GM12878 (cell line): Measurements from ENCODE around the gene KITLG. TPM values are rescaled to one million over a fixed set of nuclear protein-coding genes. Genes with fewer than 3 reads are reported as not detected.

Source experiments
- ATAC-seq: fragments of 200-7000 bp; cut with Tn5 transposase; 3 replicates; pipeline ENCODE4 v1.9.1; 2020; ENCODE audit warnings: mild to moderate bottlenecking, moderate library complexity
- BruUV-seq: library from RNA; stranded (reverse); fragments of 400-500 nt; replicated peaks from 2 replicates; lab custom pipeline; 2021; lab: Mats Ljungman, UMichigan
- CTCF ChIA-PET: fragments of 300-600 bp; sonication (Branson Sonifier 250); formaldehyde crosslinking; extraction: SDS; loops from one replicate; lab custom pipeline; 2021; ENCODE audit warnings: inconsistent platforms; lab: Yijun Ruan, JAX
- POLR2A ChIA-PET: fragments of 350-600 bp; formaldehyde crosslinking; extraction: SDS; loops from one replicate; lab custom pipeline; 2021; ENCODE audit warnings: inconsistent platforms; lab: Charles Lee
- RAD21 ChIA-PET: fragments of 300-600 bp; sonication (Branson Sonifier 250); formaldehyde crosslinking; loops from one replicate; lab custom pipeline; 2023; ENCODE audit warnings: antibody characterized with exemption; ENCODE audit not compliant: unreplicated experiment; lab: Charles Lee
- SMC1A ChIA-PET: fragments of 300-600 bp; sonication (Branson Sonifier 250); formaldehyde crosslinking; loops from one replicate; lab custom pipeline; 2023; ENCODE audit not compliant: unreplicated experiment, uncharacterized antibody; lab: Charles Lee
- DNase-seq: peaks from one replicate; pipeline ENCODE4 v3.0.0-alpha.2; 2011; ENCODE audit warnings: low read depth, low spot score
- FAIRE-seq: peaks from 3 replicates; lab custom pipeline; 2011; peaks lifted over from hg19 to GRCh38; lab: Jason Lieb, UNC
- H2AFZ ChIP-seq: 2 replicates; pipeline ENCODE4 v1.6.0; 2011; ENCODE audit warnings: low read depth, low read length, control low read depth; ENCODE audit not compliant: control insufficient read depth
- H3K27ac ChIP-seq: 2 replicates; pipeline ENCODE4 v1.5.1; 2011; ENCODE audit warnings: control low read depth; ENCODE audit not compliant: control insufficient read depth, insufficient read depth
- H3K27me3 ChIP-seq, 2 experiments: replicated peaks in 1 of 2; 2 replicates each; pipeline versions ENCODE4 v1.6.0 to v1.6.1; 2011; ENCODE audit warnings: low read length in 1 of 2; ENCODE audit not compliant: control insufficient read depth in 2 of 2, insufficient read depth in 2 of 2
- H3K36me3 ChIP-seq, 2 experiments: 2 replicates each; pipeline ENCODE4 v1.5.1; 2011; ENCODE audit warnings: low read length in 1 of 2; ENCODE audit not compliant: control insufficient read depth in 2 of 2, insufficient read depth in 2 of 2
- H3K4me1 ChIP-seq: 2 replicates; pipeline ENCODE4 v1.6.1; 2011; ENCODE audit warnings: mild to moderate bottlenecking, low read length, moderate library complexity, mixed read lengths; ENCODE audit not compliant: control insufficient read depth, insufficient read depth
- H3K4me2 ChIP-seq: 2 replicates; pipeline ENCODE4 v1.6.0; 2011; ENCODE audit warnings: control low read depth; ENCODE audit not compliant: control insufficient read depth, insufficient read depth
- H3K4me3 ChIP-seq: fragments of 200-600 bp; sonication (generic); 2 replicates; pipeline ENCODE4 v1.5.1; 2016
- H3K79me2 ChIP-seq: 2 replicates; pipeline ENCODE4 v1.6.0; 2011; ENCODE audit warnings: low read length; ENCODE audit not compliant: control insufficient read depth, insufficient read depth
- H3K9ac ChIP-seq: 2 replicates; pipeline ENCODE4 v1.8.0; 2011; ENCODE audit warnings: low read length, control low read depth, mixed read lengths; ENCODE audit not compliant: control insufficient read depth, insufficient read depth
- H3K9me3 ChIP-seq: replicated peaks from 3 replicates; pipeline ENCODE4 v1.5.1; 2011; ENCODE audit warnings: mild to moderate bottlenecking, low read length; ENCODE audit not compliant: control insufficient read depth, insufficient read depth
- H4K20me1 ChIP-seq: 2 replicates; pipeline ENCODE4 v1.6.0; 2011; ENCODE audit not compliant: control insufficient read depth, insufficient read depth
- CEBPB ChIP-seq, 2 experiments: fragments of 150-350 bp in 1 of 2; IDR thresholded peaks; 2 replicates each; pipeline ENCODE4 v1.6.1; 2012 to 2014; ENCODE audit warnings: low read depth in 2 of 2, low read length in 2 of 2, borderline replicate concordance in 1 of 2, inconsistent platforms in 1 of 2
- EED ChIP-seq: sonication (generic); IDR thresholded peaks from 2 replicates; pipeline ENCODE4 v1.6.1; 2016; ENCODE audit warnings: antibody characterized with exemption, low read depth
- FOS ChIP-seq: IDR thresholded peaks from 3 replicates; pipeline ENCODE4 v1.6.1; 2011; ENCODE audit warnings: borderline replicate concordance; ENCODE audit not compliant: insufficient read length; ENCODE audit errors: extremely low read depth
- KDM1A ChIP-seq: fragments of 200-600 bp; sonication (generic); IDR thresholded peaks from 2 replicates; pipeline ENCODE4 v1.6.1; 2016; ENCODE audit warnings: borderline replicate concordance
- MTA2 ChIP-seq: fragments of 450-650 bp; IDR thresholded peaks from 2 replicates; pipeline ENCODE4 v1.6.1; 2016; ENCODE audit warnings: low read depth, mild to moderate bottlenecking, moderate library complexity
- NKRF ChIP-seq: fragments of 450-650 bp; conservative IDR thresholded peaks from 2 replicates; pipeline ENCODE4 v1.6.1; 2017; ENCODE audit warnings: mild to moderate bottlenecking, moderate library complexity
- NR2C1 ChIP-seq: fragments of 450-650 bp; IDR thresholded peaks from 2 replicates; pipeline ENCODE4 v1.6.1; 2017; ENCODE audit warnings: antibody characterized with exemption, mild to moderate bottlenecking, moderate library complexity
- RAD51 ChIP-seq: fragments of 450-650 bp; IDR thresholded peaks from 2 replicates; pipeline ENCODE4 v1.6.1; 2016; ENCODE audit warnings: moderate library complexity, mild to moderate bottlenecking, inconsistent platforms
- RB1 ChIP-seq: fragments of 450-650 bp; formaldehyde crosslinking; IDR thresholded peaks from 2 replicates; pipeline ENCODE4 v1.6.1; 2017; ENCODE audit warnings: mild to moderate bottlenecking, borderline replicate concordance
- SMAD1 ChIP-seq: fragments of 450-650 bp; IDR thresholded peaks from 2 replicates; pipeline ENCODE4 v1.6.1; 2018; ENCODE audit warnings: mild to moderate bottlenecking, low read depth; ENCODE audit not compliant: partially characterized antibody
- SMARCA5 ChIP-seq: fragments of 450-650 bp; IDR thresholded peaks from 2 replicates; pipeline ENCODE4 v1.6.1; 2017; ENCODE audit warnings: mild to moderate bottlenecking
- SREBF1 ChIP-seq: IDR thresholded peaks from 2 replicates; pipeline ENCODE4 v1.6.1; 2012; ENCODE audit warnings: mild to moderate bottlenecking, low read length
- TAF1 ChIP-seq: IDR thresholded peaks from 2 replicates; pipeline ENCODE4 v1.6.1; 2011; ENCODE audit warnings: mild to moderate bottlenecking, low read depth, low read length, borderline replicate concordance
- USF1 ChIP-seq: IDR thresholded peaks from 2 replicates; pipeline ENCODE4 v1.6.1; 2011; ENCODE audit warnings: borderline replicate concordance, low read depth, mild to moderate bottlenecking, moderate library complexity, mixed read lengths, low read length; ENCODE audit not compliant: insufficient read depth; ENCODE audit errors: extremely low read length
- WGBS: methylation state at CpG from one replicate; pipeline ENCODE4 v1.1.6; 2016; ENCODE audit warnings: low lambda C conversion rate; ENCODE audit not compliant: insufficient replicate concordance, insufficient coverage; ENCODE audit errors: missing lambda C conversion rate; 5-methylcytosine and 5-hydroxymethylcytosine counted together
- in situ Hi-C: fragments of 300-500 bp; cut with MboI; formaldehyde crosslinking; loops from 9 replicates; pipeline ENCODE4 v1.14.3; 2018; ENCODE audit warnings: mixed read lengths
- intact Hi-C: fragments of 100-400 bp; cut with micrococcal nuclease; formaldehyde crosslinking; loops from one replicate; pipeline ENCODE4 v1.14.2; 2022; ENCODE audit not compliant: unreplicated experiment
- polyA plus RNA-seq, 11 experiments: library from polyadenylated mRNA; depleted of rRNA in 4 of 11; unstranded in 6 of 11; stranded (reverse) in 5 of 11; fragments of >200 nt; fragmentation: Nextera tagmentation in 4 of 11; fragmentation: Illumina TruSeq in 1 of 11; extraction: Ambion mirVana in 4 of 11; extraction: Trizol in 1 of 11; gene quantifications; 1 replicate in 1 of 11; 2 replicates in 10 of 11; pipeline versions ENCODE4 v1.2.1 to v1.2.3, GENCODE V29; 2011 to 2016; ENCODE audit warnings: inconsistent platforms in 2 of 11, missing spikeins in 2 of 11, low read depth in 1 of 11
- total RNA-seq, 4 experiments: library from RNA; depleted of rRNA in 3 of 4; stranded (reverse); fragments of >200 nt in 3 of 4; fragmentation: Illumina TruSeq in 1 of 4; extraction: Trizol in 1 of 4; gene quantifications; 2 replicates each; pipeline versions ENCODE4 v1.2.1 to v1.2.3, GENCODE V29; 2013 to 2021

KITLG gene
- total and polyA plus RNA-seq, 10 of the 15 experiments (the other 5 are each of a cell fraction or from before 2014, with no cell fraction given), result 0.02 to 0.51 (median 0.09) TPM; not detected in 1

- DNase-seq (no peak), ATAC-seq (no peak), FAIRE-seq (no peak)
- TF ChIP-seq NKRF, result no peak
- TF ChIP-seq NR2C1, result no peak
- TF ChIP-seq SMAD1, result no peak
- TF ChIP-seq SREBF1, result no peak
- no peak for TF ChIP-seq RAD51
- TF ChIP-seq KDM1A, result no peak
- TF ChIP-seq EED, result no peak
- no peak for TF ChIP-seq RB1
- no peak for TF ChIP-seq SMARCA5
- TF ChIP-seq FOS, result no peak
- no peak for TF ChIP-seq CEBPB (IDR thresholded peaks at IDR 0.05; ENCODE audit: borderline replicate concordance in 1 of 2, low read depth in 2 of 2, low read length in 2 of 2)
- no peak for TF ChIP-seq TAF1
- TF ChIP-seq MTA2, result no peak
- no peak for TF ChIP-seq USF1
- no peak overlapping the region for H3K9ac ChIP-seq
- H3K4me1 ChIP-seq, result no peaks in the 10 kb centered on the region
- H2AFZ ChIP-seq, result no peak overlapping the region
- H3K27ac ChIP-seq, result no peak overlapping the region
- H4K20me1 ChIP-seq, result no peaks in the 10 kb centered on the region
- CTCF ChIA-PET, result no interaction called here
- no peaks in the 10 kb centered on the region for H3K79me2 ChIP-seq
- no peak overlapping the region for H3K4me2 ChIP-seq
- POLR2A ChIA-PET, result no interaction called here
- BruUV-seq, result no TSS peak
- no peaks in the 10 kb centered on the region for H3K9me3 ChIP-seq
- WGBS, result 86% methylated on average over 1 of the region's 1 CpG
- SMC1A ChIA-PET, result no interaction called here
- in situ Hi-C loops (no loop called here), intact Hi-C loops (no loop called here)
- no peaks in the 10 kb centered on the region for H3K36me3 ChIP-seq
- RAD21 ChIA-PET, result no interaction called here
- H3K4me3 ChIP-seq, result no peak overlapping the region
- H3K27me3 ChIP-seq, result no peaks in the 10 kb centered on the region
Measured at GRCh38 chr12:88590851-88591250, 10.6 kb upstream of the KITLG start.
